Right lobe of liver (tissue), 4 donors: ENCODE data around the gene ZNF79.

Experiments used
- CTCF ChIP-seq, 4 donors: fragments of 200-600 bp in 3 of 4; fragments of 450-650 bp in 1 of 4; IDR thresholded peaks; one replicate each; pipeline versions ENCODE4 v1.5.1 to v1.8.0; 2016 to 2022; ENCODE audit warnings: antibody characterized with exemption in 4 of 4, mild to moderate bottlenecking in 2 of 4
- POLR2A ChIP-seq: fragments of 450-650 bp; IDR thresholded peaks from one replicate; pipeline ENCODE4 v1.6.1; 2017; ENCODE audit warnings: antibody characterized with exemption, mild to moderate bottlenecking
- donor health status: DM: no; HTN: no; CAD: no.
- donor health status: DM: no; HTN: no; CAD: no.
- donor health status: DM: no; HTN: yes; CAD: no.

GRCh38 chr9:127450830-127451607 lies 26.8 kb downstream of the ZNF79 start, which contains the start of the genes LRSAM1 and RPL12:
- TF ChIP-seq POLR2A = peak; percentile 99
- TF ChIP-seq CTCF (IDR thresholded peaks at IDR 0.05) = peak in 2 of 4 donors; percentile 7 to 8
